GM12874 (cell line): ENCODE results near the gene SPINDOC.

Experiments
- CTCF ChIP-seq: IDR thresholded peaks from 2 replicates; pipeline ENCODE4 v1.5.1; 2011; ENCODE audit warnings: low read depth, mild to moderate bottlenecking, control low read depth, low read length, moderate library complexity; ENCODE audit not compliant: insufficient read depth

Gene SPINDOC

GRCh38 chr11:63779039-63779438, 34.2 kb upstream of the SPINDOC start:
- TF ChIP-seq CTCF, result no peak

- TF ChIP-seq CTCF, result no peak
Observed at GRCh38 chr11:63782749-63783148, 30.5 kb upstream of the SPINDOC start.

GRCh38 chr11:63783925-63784592, 29.2 kb upstream of the SPINDOC start:
- no peak for TF ChIP-seq CTCF

- no peak for TF ChIP-seq CTCF
Observed at GRCh38 chr11:63785823-63786222, 27.4 kb upstream of the SPINDOC start.

- TF ChIP-seq CTCF, result no peak
Observed at GRCh38 chr11:63791495-63792167, 21.6 kb upstream of the SPINDOC start.

- TF ChIP-seq CTCF, result no peak
Observed at GRCh38 chr11:63793161-63793560, 20.1 kb upstream of the SPINDOC start.

- no peak for TF ChIP-seq CTCF
Observed at GRCh38 chr11:63795066-63795465, 18.2 kb upstream of the SPINDOC start.
